ENCODE measurements around the gene SLC2A6. TPM values are rescaled to one million over a fixed set of nuclear protein-coding genes. Genes with fewer than 3 reads are reported as not detected.
A peak's percentile ranks its signal among the peaks of the same experiment; 100 is the strongest.

The SLC2A6 gene
- total RNA-seq, 1 donor from 2014 or later, result 37.4 TPM

- DNase-seq, result no peak
- ChIA-PET CTCF (no interaction called here), POLR2A (no interaction called here)
- intact Hi-C loops (cut with micrococcal nuclease), result no loop called here
- H3K27me3 Mint-ChIP-seq, result peaks cover 14% of the 10 kb centered on the region
- no peak for TF ChIP-seq CTCF (IDR thresholded peaks at IDR 0.05)
- ATAC-seq (ENCODE audit: low read depth), result no peak
- no peaks in the 10 kb centered on the region for H3K9me3 Mint-ChIP-seq
- peak overlapping the region; percentile 41 for H3K4me3 Mint-ChIP-seq
- H3K4me1 Mint-ChIP-seq, result peaks cover 13% of the 10 kb centered on the region
- H3K36me3 Mint-ChIP-seq (ENCODE audit: low read depth), result no peaks in the 10 kb centered on the region
- no peak overlapping the region for H3K27ac Mint-ChIP-seq
Observed at GRCh38 chr9:133430244-133430643, 48.7 kb downstream of the SLC2A6 start.

GRCh38 chr9:133429641-133430161 is 49.2 kb downstream of the SLC2A6 start:
- Mint-ChIP-seq H3K4me3 (peak overlapping the region; percentile 74), H3K4me1 (peaks cover 13% of the 10 kb centered on the region), H3K9me3 (no peaks in the 10 kb centered on the region), H3K27me3 (peaks cover 16% of the 10 kb centered on the region), H3K36me3 (ENCODE audit: low read depth) (no peaks in the 10 kb centered on the region), H3K27ac (no peak overlapping the region)
- intact Hi-C loops (cut with micrococcal nuclease), result loop anchor here (1.0 to 2.0 kb wide), 3 partner anchors 8 to 23 kb away; no protein-coding TSS in a partner anchor
- peak; percentile 40 for DNase-seq
- ChIA-PET CTCF (no interaction called here), POLR2A (no interaction called here)
- peak; percentile 74 for ATAC-seq (ENCODE audit: low read depth)
- TF ChIP-seq CTCF (IDR thresholded peaks at IDR 0.05), result no peak

GRCh38 chr9:133429214-133429613 is 49.7 kb downstream of the SLC2A6 start:
- H3K27me3 Mint-ChIP-seq, result peaks cover 17% of the 10 kb centered on the region
- CTCF ChIA-PET, result no interaction called here

GRCh38 chr9:133428617-133429101 is 50.2 kb downstream of the SLC2A6 start:
- ChIA-PET POLR2A (interaction anchor here (0.6 to 0.8 kb wide), 3 partner anchors 81 to 482 kb away, joined by 3 to 6 read pairs (median 3); partner anchors contain the start of genes GTF3C5, MED22 and RPL7A), CTCF (interaction anchor here (0.7 kb wide), 1 partner anchor 8 kb away, joined by 3 read pairs; no protein-coding TSS in a partner anchor)
- Mint-ChIP-seq H3K4me3 (peak overlapping the region; percentile 56), H3K4me1 (peaks cover 13% of the 10 kb centered on the region), H3K36me3 (ENCODE audit: low read depth) (no peaks in the 10 kb centered on the region), H3K9me3 (no peaks in the 10 kb centered on the region), H3K27ac (no peak overlapping the region), H3K27me3 (peaks cover 17% of the 10 kb centered on the region)
- ATAC-seq (ENCODE audit: low read depth), result peak; percentile 64
- TF ChIP-seq CTCF (IDR thresholded peaks at IDR 0.05), result no peak
- intact Hi-C loops (cut with micrococcal nuclease), result loop anchor here (1.0 to 2.0 kb wide), 3 partner anchors 7 to 22 kb away; no protein-coding TSS in a partner anchor
- DNase-seq, result peak; percentile 27

More at GRCh38 chr9:133429214-133429613, 49.7 kb downstream of the SLC2A6 start:
- POLR2A ChIA-PET, result no interaction called here
- no peak for DNase-seq
- TF ChIP-seq CTCF (IDR thresholded peaks at IDR 0.05), result no peak
- Mint-ChIP-seq H3K4me3 (peak overlapping the region; percentile 74), H3K36me3 (ENCODE audit: low read depth) (no peaks in the 10 kb centered on the region), H3K4me1 (peaks cover 13% of the 10 kb centered on the region), H3K9me3 (no peaks in the 10 kb centered on the region), H3K27ac (no peak overlapping the region)
- intact Hi-C loops (cut with micrococcal nuclease), result loop anchor here (1.0 to 2.0 kb wide), 3 partner anchors 8 to 22 kb away; no protein-coding TSS in a partner anchor
- no peak for ATAC-seq (ENCODE audit: low read depth)

GRCh38 chr9:133427658-133428348 is 51.1 kb downstream of the SLC2A6 start:
- POLR2A ChIA-PET, result interaction anchor here (0.6 to 0.8 kb wide), 3 partner anchors 80 to 481 kb away, joined by 3 to 6 read pairs (median 3); partner anchors contain the start of genes GTF3C5, MED22 and RPL7A
- H3K4me3 Mint-ChIP-seq, result peak overlapping the region; percentile 66
- DNase-seq (no peak), ATAC-seq (ENCODE audit: low read depth) (no peak)
- CTCF ChIA-PET, result interaction anchor here (0.7 kb wide), 1 partner anchor 7 kb away, joined by 3 read pairs; no protein-coding TSS in a partner anchor
- intact Hi-C loops (cut with micrococcal nuclease), result loop anchor here (2.0 kb wide), 1 partner anchor 21 kb away; no protein-coding TSS in a partner anchor
- no peaks in the 10 kb centered on the region for H3K9me3 Mint-ChIP-seq
- no peak for TF ChIP-seq CTCF (IDR thresholded peaks at IDR 0.05)
- peaks cover 13% of the 10 kb centered on the region for H3K4me1 Mint-ChIP-seq
- peaks cover 17% of the 10 kb centered on the region for H3K27me3 Mint-ChIP-seq
- no peak overlapping the region for H3K27ac Mint-ChIP-seq
- no peaks in the 10 kb centered on the region for H3K36me3 Mint-ChIP-seq (ENCODE audit: low read depth)

Measured in activated B cell treated with CpG ODN at 0.5 μM for 24 hours (primary cell).